HEK293 (cell line): ENCODE measurements around the gene ATP8A2.

Experiments
- ZNF292 ChIP-seq: fragments of 450-650 bp; formaldehyde crosslinking; IDR thresholded peaks from 2 replicates; pipeline ENCODE4 v1.5.1; 2016; ENCODE audit warnings: low read depth, missing biosample characterization, missing genetic modification characterization, borderline replicate concordance
- ZNF558 ChIP-seq: fragments of 450-650 bp; formaldehyde crosslinking; IDR thresholded peaks from 2 replicates; pipeline ENCODE4 v1.5.1; 2016; ENCODE audit warnings: missing biosample characterization, missing genetic modification characterization

DNA sequence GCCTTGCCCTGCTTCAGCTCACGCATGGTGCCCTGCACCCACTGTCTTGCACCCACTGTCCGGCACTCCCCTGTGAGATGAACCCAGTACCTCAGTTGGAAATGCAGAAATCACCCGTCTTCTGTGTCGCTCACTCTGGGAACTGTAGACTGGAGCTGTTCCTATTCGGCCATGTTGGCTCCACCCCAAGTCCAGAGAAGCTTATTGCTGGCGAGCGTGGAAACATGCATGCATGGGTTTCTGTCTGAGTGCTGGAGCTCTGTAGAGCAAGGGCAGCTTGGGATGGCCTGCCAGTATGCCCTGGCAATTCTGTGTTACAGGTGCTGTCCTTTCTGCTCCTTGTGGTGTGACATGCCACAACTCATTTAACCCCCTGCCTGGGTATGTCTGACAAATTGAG lies 527.2 kb downstream of the ATP8A2 start:
- TF ChIP-seq ZNF292 (tag by site-specific recombination) (no peak), ZNF558 (tag by site-specific recombination) (no peak)
